IMR-90 (cell line): ENCODE results near the gene KRT77.

Source experiments
- CEBPB ChIP-seq: IDR thresholded peaks from 2 replicates; pipeline ENCODE4 v1.6.1; 2012; ENCODE audit warnings: low read depth, low read length, improper control_type of control experiment
- CHD1 ChIP-seq: IDR thresholded peaks from 2 replicates; pipeline ENCODE4 v1.6.1; 2012; ENCODE audit warnings: low read depth, low read length, improper control_type of control experiment
- CTCF ChIP-seq: conservative IDR thresholded peaks from 2 replicates; pipeline ENCODE4 v1.5.1; 2012; ENCODE audit warnings: mild to moderate bottlenecking, low read depth, low read length, improper control_type of control experiment
- ELK1 ChIP-seq: fragments of 150-350 bp; IDR thresholded peaks from 2 replicates; pipeline ENCODE4 v1.6.1; 2016; ENCODE audit warnings: low read depth, mild to moderate bottlenecking, low read length, moderate library complexity, borderline replicate concordance
- POLR2A ChIP-seq: IDR thresholded peaks from 2 replicates; pipeline ENCODE4 v1.6.1; 2012; ENCODE audit warnings: mild to moderate bottlenecking, low read depth, low read length
- RAD21 ChIP-seq: IDR thresholded peaks from 2 replicates; pipeline ENCODE4 v1.6.1; 2012; ENCODE audit warnings: low read length, improper control_type of control experiment
- RCOR1 ChIP-seq: IDR thresholded peaks from 2 replicates; pipeline ENCODE4 v1.6.1; 2012; ENCODE audit warnings: mild to moderate bottlenecking, low read length, improper control_type of control experiment; ENCODE audit not compliant: insufficient replicate concordance
- RFX5 ChIP-seq: IDR thresholded peaks from 2 replicates; pipeline ENCODE4 v1.8.0; 2012; ENCODE audit warnings: low read depth, mild to moderate bottlenecking, low read length, moderate library complexity
- USF2 ChIP-seq: fragments of 150-350 bp; IDR thresholded peaks from 2 replicates; pipeline ENCODE4 v1.6.1; 2017; ENCODE audit warnings: mild to moderate bottlenecking, antibody characterized with exemption, low read length, low read depth

- TF ChIP-seq POLR2A, result no peak
- TF ChIP-seq RFX5, result no peak
- no peak for TF ChIP-seq USF2
- no peak for TF ChIP-seq CEBPB
- no peak for TF ChIP-seq CTCF
- no peak for TF ChIP-seq CHD1
- no peak for TF ChIP-seq RAD21
- no peak for TF ChIP-seq RCOR1
- TF ChIP-seq ELK1, result no peak
Observed at GRCh38 chr12:52702338-52702737, 986 bp downstream of the KRT77 start.
